Activated CD8-positive, alpha-beta memory T cell treated with anti-CD3 and anti-CD28 coated beads for 36 hours (primary cell): Measurements from ENCODE around the gene ICA1. TPM values are rescaled to one million over a fixed set of nuclear protein-coding genes. Genes with fewer than 3 reads are reported as not detected.
"Not testable (repeated sequence)": the region's sequence is repeated elsewhere in the genome, so short reads cannot be mapped to it uniquely, and the experiment has no call there.

Experiments
- CTCF ChIA-PET: fragments of 350-600 bp; sonication (Branson Sonifier 250); formaldehyde crosslinking; loops from one replicate; lab custom pipeline; 2021; ENCODE audit warnings: antibody characterized with exemption; lab: Charles Lee
- POLR2A ChIA-PET: fragments of 350-600 bp; sonication (Branson Sonifier 250); formaldehyde crosslinking; loops from one replicate; lab custom pipeline; 2021; ENCODE audit warnings: antibody characterized with exemption; lab: Charles Lee
- total RNA-seq, 2 experiments: library from RNA; stranded (reverse); gene quantifications; one replicate each; pipeline ENCODE4 v1.2.3, GENCODE V29; 2021

The ICA1 gene
- total RNA-seq, 2 experiments from 2014 or later, result 0.82 to 1.3 TPM

DNA sequence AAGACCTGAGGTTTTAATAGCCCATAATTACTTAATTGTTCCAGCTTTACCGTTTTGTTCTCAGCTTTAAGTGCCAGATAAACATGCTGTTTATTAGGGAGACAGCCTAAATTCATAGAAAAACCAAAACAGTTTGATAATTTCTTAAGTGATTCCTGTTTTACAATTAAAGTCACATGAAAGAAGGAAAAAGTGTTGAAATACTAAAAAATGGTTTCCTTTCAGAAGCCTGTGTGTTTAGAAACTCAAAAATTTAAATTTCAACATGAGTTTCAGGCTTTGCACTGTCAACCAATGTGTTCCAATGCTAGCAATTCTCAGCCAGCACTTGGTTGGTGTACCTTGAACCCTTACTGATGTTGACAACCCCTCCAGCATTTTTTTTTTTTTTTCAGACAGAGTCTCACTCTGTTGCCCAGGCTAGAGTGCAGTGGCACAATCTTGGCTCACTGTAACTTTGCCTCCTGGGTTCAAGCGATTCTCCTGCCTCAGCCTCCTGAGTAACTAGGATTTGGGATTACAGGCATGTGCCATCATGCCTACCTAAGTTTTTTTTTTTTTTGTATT lies 135.3 kb downstream of the ICA1 start:
- CTCF ChIA-PET, result interaction anchor here (0.7 to 2.1 kb wide), 2 partner anchors 9 to 11 kb away, joined by 3 to 6 read pairs; no protein-coding TSS in a partner anchor
- POLR2A ChIA-PET, result interaction anchor here (1.2 to 1.9 kb wide), 3 partner anchors 7 to 182 kb away, joined by 4 to 6 read pairs (median 6); no protein-coding TSS in a partner anchor

DNA sequence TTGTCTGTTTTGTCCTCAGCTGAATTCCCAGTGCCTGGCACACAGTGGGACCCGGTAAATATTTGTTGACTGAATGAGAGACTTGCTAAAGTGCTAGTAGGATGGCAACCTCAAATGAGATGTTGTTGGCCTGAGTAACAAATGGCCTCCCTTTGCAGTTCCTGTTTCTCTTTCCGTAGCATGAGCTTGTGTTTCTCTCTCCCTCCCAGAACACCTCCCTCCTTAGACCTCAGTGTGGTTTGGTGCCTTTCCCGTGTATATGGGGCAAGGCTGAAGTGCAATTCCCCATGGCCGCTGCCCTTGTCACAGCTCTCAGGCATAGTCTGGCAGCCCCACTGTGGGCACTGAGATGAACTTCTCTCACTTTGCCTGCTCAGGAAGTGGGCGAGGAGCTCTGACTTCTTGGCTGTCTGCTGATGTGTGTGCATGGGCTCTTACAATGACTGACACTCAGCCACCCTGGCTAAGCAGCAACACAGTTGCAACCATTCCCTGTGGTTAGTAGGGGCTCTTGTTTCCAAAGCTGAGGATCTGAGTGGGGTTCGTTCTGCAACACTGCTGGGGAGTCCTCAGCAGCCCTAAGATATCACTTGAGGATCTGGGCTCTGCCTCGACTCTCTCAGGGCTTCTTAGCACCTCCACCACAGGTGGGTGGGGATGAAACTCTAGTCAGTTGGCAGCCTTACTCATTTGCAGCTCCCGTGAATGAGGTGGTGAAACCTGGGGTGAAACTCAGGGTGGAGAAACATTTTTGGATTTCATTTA lies 136.1 kb downstream of the ICA1 start:
- ChIA-PET CTCF (interaction anchor here (0.5 to 2.1 kb wide), 3 partner anchors 10 to 1870 kb away, joined by 3 to 6 read pairs (median 6); no protein-coding TSS in a partner anchor), POLR2A (interaction anchor here (0.7 to 1.9 kb wide), 6 partner anchors 8 to 486 kb away, joined by 3 to 6 read pairs (median 6); no protein-coding TSS in a partner anchor)

DNA sequence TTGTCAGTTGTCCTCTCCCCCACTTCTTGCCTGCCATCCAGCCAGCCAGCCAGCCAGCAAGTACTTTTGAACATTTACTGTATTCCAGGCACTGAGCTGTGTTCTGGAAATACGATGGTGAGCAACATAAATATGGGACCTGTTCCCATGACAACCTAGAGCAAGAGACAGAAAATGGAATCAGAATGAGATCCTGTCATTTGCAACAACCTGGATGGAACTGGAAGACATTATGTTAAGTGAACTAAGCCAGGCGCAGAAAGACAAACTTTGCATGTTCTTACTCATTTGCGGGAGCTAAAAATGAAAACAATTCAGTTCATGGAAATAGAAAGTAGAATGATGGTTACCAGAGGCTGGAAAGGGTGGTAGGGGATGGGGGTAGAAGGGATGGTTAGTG lies 140.7 kb downstream of the ICA1 start:
- ChIA-PET CTCF (no interaction called here), POLR2A (no interaction called here)

DNA sequence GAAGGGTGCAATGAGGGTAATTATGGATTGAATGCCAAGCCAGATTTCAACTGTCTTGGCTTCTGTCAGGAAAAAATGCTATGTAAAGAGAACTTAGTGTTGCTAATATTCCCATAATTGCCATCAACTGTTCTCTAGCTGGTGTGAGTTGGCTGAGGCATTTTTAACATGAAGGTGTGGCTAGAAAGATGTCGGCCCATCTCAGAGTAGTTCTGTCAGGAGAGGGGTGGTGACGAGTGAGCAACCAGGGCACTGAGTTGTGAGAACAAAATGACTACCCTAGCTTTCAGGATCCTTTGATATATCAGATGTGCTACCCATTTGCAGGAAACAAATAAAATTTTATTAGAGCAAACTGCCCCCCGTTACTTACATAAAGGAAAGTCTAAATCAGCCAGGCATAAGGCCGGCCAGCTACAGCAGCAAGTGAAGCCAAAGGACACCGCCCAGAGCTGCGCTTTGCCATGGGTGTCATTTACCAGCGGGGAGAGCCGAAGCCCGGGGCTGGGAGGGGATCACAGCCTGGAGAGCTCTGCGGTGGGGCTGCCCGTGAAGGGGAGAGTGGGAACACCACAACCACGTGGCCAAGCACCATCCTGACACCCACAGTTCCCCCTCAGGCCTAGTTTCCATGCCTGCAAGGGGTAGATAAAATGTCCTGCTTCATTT lies 141.4 kb downstream of the ICA1 start:
- ChIA-PET CTCF (interaction anchor here (0.9 kb wide), 1 partner anchor 79 kb away, joined by 3 read pairs; no protein-coding TSS in a partner anchor), POLR2A (no interaction called here)

DNA sequence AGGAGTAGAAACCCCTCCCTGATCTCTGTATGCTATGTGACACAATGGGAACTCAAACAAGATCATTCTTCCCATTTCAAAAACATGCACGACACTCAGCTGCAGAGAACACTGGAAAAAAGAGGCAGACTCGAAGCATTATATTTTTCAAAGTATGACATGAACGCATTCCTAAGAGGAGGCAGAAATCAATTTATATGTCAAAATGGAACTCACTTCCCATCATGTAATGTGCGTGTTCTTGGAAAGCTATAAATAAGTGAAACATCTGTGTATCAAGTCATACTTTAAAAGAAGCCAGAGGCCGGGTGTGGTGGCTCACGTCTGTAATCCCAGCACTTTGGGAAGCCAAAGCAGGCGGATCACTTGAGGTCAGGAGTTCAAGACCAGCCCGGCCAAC lies 142.7 kb downstream of the ICA1 start:
- ChIA-PET CTCF (interaction anchor here (0.6 kb wide), 1 partner anchor 596 kb away, joined by 3 read pairs; no protein-coding TSS in a partner anchor), POLR2A (no interaction called here)

DNA sequence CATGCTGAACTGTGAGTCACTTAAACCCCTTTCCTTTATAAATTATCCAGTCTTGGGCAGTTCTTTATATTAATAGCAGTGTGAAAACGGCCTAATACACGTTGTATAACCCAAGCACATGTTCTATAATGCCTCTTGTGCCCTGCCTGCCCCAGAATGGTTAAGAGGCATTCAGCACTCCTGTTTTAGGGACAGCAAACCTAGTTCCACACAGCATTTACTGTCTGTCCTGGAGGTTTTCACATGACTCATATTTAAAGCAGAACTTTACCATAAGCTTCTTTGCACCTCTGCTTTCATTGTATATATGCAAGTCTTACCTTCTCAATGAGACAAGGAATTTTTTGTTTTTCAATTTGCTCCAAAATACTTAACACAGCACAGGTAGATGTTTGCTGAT lies 144.8 kb downstream of the ICA1 start:
- CTCF ChIA-PET, result no interaction called here

DNA sequence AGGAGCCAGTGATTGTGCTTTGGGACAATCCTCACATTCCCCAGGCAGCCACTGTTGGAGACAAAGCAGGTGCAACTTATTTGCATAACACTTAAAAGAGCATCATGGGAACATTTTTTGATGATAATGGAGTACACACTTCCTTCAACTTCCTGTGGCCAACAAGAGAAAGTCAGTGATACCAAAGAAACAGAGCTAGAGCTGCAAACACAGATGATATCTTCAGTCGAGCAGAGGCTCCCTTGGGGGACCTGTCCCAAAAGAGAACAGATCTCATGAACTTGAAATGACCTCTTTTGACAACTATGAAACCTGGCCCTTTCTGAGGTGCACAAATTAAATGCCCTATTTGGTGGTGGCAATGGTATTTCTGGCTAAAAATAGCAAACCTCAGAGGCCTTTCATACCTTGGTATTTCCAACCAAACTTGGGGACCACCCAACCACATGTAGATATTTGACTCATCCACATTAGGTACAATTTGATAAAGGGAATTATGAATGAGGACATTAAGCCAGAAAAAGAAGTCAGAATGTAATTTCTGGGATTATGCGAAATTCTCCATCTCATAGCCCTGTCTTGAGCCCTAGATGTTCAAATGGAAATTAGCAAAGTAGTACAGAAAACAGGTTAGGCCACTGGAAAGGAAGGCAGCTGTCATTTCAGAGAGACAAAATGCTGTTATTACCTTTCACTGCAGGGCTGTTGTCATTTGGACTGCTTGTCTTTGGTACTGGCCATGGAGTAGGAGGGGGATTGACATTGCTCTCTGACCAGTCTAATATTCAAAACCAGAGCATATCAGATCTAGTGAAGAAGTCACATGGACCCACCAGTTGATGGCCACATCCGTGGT lies 146.2 kb downstream of the ICA1 start:
- ChIA-PET POLR2A (interaction anchor here (0.6 kb wide), 1 partner anchor 935 kb away, joined by 3 read pairs; no protein-coding TSS in a partner anchor), CTCF (interaction anchor here (1.4 kb wide), 1 partner anchor 11 kb away, joined by 3 read pairs; no protein-coding TSS in a partner anchor)

More for the DNA sequence above, 144.8 kb downstream of the ICA1 start:
- POLR2A ChIA-PET, result no interaction called here

DNA sequence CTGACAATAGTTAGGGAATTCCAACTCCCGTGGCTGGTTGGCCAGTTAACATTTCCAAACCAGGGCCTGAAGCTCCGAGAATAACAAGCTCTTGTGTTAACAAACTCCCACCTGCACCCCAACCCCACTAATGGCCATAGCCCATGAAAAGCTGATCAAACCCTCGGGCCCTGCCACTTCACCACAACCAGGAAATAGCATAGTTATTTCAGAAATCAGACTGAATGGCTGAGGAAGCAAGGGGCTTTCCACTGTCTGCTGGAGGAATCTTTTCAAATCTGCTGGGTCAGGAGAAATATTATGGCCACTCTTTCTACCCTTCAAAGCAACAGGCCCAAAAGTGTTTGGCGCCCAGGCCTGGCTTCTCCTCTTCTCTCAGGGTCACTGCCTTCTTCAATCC lies 147.8 kb downstream of the ICA1 start:
- CTCF ChIA-PET, result no interaction called here

DNA sequence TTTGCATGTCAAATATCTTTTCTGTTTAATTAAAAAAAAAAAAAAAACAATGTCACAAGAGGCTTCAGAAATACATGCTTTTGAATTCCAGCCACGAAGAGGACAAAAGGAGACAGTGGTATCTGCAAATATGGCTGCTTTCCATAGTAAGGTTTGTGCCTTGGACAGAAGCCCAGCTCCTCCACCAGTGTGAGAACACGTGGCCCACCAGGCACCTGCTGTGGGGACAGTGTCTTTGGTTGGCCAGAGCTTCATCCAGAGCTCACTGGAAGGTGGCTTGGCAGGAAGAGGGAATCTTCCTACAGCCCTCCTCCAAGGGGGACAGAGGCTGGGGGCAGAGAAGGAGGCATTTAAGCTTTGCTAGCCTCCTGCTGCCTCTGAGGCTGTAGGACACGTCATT lies 148.8 kb downstream of the ICA1 start:
- ChIA-PET POLR2A (no interaction called here), CTCF (no interaction called here)

More for the DNA sequence above, 147.8 kb downstream of the ICA1 start:
- POLR2A ChIA-PET, result no interaction called here

DNA sequence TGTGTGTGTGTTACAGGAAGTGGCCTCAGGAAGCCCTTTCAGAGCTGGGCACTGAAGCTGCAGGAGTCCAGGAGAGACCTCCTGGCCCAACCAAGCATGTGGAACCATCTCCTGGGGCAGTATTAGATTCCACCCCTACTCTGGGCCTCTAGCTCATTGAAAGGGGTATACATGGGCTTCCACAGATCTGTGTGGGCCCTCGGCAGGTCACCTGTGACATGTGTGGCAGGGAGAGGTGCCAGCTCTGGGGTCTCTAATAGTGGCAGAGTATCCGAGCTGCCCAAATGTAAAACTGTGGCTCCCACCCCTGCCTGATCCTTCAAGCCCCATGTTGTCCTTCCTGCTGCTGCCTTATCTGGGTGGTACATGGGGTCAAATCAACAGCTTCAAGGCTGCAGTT lies 149.3 kb downstream of the ICA1 start:
- POLR2A ChIA-PET, result no interaction called here
- CTCF ChIA-PET, result no interaction called here

DNA sequence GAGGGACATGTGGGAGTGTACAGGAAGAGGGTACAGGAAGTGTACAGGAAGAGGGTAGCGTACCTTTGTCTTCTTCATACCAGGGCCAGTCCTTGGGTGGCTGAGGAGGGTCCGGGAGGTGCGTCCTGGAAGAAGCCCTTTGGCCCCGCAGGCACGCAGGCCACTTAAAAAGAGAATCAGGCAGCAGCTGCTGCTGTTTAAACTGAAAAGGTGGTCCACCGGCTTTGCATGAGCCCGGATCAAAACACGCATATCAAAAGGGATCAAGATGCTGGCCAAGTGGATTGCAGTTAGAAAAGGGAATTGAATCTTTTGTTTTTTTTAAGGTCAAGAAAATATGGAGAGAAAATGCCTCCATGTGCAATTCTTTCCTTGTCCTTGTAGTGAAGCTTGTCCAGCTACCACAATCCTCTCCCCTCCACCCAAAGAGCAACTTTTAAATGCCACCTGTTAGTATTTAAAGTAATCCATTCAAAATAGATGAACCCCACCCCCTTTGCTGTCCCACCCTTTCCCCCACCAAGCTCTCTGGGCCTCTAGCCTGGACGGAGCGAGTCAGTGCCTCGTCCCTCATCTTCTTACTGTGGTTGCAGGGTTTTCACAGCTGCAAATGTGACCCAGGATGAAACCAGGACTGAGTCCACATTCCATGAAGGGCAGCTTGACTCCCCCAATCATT lies 150.5 kb downstream of the ICA1 start:
- POLR2A ChIA-PET, result no interaction called here
- CTCF ChIA-PET, result interaction anchor here (1.2 kb wide), 1 partner anchor 26 kb away, joined by 3 read pairs; no protein-coding TSS in a partner anchor

DNA sequence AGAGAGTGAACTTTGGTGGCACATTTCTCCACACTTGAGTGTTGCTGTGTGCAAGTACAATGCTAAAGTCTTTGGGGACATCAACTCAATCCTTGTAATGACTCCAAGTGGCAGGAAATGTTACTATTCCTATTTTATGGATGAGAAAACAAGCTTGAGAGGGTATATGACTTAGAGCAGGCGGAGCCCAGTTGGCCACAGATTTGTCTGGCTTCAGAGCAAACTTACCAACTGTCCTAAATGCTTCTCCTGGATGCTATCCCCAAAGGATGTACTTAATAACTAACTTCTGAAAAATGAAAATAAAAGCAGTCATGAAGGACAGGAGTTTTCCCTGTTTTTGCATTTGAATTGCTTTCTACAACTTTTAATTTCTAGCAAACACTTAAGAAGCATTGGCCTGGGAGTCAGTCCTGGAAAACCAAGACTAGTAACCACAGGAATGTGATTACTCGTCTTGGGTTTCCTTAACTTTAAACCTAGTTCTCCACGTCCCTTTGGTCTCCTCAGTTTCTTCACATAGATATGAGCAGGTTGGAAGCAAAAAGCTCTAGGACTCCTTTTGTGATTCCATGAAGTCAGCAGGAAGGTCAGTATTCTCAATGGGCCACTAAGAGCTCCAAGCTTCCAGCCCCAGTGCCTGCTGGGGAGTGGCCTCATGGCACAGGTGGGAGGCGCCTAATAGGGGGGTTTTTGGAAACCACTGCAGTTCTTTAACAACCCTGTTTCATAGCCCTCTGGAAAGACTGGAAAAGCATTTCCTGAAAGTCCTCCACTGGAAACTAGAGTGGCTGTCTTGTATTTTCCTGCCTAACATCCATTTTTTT lies 152.6 kb downstream of the ICA1 start:
- ChIA-PET POLR2A (no interaction called here), CTCF (interaction anchor here (1.0 kb wide), 1 partner anchor 24 kb away, joined by 4 read pairs; no protein-coding TSS in a partner anchor)

DNA sequence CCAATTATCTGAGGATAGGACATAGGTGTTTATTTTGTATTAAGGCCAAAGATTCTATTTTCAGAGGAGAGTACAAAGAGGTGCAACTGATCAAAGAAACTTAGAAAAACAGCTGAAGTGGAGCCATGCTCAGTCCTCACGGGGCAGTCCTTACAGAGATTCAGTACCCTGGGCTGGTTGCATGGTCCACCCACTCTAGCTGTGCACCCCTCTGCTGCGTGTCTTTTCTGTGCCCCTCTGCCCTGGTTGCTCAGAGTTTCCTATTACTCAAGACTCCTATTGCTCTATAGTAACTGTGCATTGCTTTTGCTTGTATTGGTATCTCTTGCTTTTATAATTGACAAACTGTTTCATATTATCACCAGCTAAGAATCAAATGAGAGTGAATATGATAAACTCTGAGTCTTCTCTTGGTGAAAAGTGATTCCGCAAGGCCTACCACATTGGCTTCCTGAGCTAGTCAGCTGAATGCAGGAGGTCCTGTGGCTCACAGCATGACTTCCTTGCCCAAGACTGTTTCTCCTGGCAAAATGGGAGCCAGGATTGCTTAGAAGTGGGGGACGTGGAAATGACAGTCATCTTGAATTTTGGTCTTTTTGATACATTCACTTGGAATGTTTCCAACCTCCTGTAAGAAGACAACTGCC lies 156.4 kb downstream of the ICA1 start:
- POLR2A ChIA-PET, result no interaction called here
- CTCF ChIA-PET, result no interaction called here

DNA sequence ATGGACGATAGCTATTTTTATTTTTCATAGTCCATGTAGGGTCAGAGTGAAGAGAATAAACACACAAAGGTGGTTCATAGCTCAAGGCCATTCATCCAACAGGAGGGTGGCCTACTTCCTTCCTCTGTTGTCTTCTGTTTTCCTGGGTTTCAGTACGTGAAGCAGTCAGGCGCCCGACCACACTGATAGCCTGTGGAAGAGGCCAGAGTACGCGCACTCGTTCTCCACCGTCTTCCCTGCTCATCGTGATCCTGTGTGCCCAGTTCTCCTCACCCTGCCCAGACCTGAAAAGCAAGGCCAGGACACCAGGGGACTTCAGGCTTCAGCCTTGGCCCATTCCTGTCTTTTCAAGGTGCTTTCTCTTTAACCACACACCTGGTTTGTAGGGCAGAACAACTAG lies 158.7 kb downstream of the ICA1 start:
- ChIA-PET CTCF (no interaction called here), POLR2A (no interaction called here)

DNA sequence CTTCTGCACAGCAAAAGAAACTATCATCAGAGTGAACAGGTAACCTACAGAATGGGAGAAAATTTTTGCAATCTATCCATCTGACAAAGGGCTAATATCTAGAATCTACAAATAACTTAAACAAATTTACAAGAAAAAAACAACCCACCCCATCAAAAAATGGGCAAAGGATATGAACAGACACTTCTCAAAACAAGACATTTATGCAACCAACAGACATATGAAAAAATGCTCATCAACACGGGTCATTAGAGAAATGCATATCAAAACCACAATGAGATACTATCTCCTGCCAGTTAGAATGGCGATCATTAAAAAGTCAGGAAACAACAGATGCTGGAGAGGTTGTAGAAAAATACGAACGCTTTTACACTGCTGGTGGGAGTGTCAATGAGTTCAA lies 160.7 kb downstream of the ICA1 start:
- CTCF ChIA-PET, POLR2A ChIA-PET: not testable (repeated sequence)

DNA sequence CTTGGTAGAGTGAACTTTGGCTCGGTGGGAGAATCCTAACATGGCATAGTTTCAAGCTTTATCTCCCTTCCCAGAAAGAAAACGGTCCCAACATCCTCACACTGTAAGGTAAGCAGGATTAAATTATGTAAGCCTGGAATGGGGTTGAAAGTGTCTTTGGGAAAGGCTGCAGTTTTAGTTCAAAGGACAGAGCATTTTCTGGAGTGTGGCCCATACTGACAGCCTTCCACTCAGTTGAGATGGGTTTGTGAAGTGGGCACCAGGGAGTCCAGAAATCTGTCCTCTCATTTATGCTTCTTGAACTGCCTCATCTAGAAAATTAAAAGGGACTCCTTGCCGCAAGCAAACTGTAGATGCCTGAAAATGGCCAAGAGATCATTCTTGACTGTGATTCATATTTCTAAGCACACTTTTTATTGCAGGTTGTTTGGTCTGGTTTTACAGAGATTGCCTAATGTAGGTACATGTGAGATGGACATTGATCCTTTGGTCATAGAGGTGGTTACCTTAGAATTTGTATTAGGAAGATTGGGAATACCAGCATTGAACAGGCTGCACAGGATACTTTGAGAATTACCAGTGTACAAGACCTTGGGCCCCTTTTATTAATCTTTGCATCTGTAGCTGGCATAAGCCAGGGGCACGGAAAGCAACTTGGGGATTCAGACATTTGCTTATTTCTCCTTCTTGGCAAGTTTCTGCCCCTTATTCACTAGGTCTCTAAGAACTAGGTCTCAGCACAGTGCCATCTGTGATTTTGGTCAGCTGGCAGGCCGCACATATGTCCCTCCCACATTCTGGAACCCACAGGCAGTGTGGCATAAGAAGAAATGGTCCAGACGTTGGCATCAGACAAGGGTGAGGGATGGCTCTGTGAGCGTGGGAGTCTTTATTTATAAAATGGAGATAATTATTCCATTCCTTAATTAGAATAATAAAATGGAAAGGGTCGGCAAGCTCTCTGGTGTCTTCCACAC lies 167.5 kb downstream of the ICA1 start:
- POLR2A ChIA-PET, result no interaction called here

More for the DNA sequence above, 167.5 kb downstream of the ICA1 start:
- CTCF ChIA-PET, result no interaction called here
